CD4-positive, alpha-beta T cell treated with Interleukin-6 for 4 hours (primary cell): ENCODE data around the gene CELA1.

Source experiments
- DNase-seq: peaks from one replicate; pipeline ENCODE4 v3.0.0-alpha.2; 2020; ENCODE audit warnings: mixed read lengths

CELA1 gene

DNA sequence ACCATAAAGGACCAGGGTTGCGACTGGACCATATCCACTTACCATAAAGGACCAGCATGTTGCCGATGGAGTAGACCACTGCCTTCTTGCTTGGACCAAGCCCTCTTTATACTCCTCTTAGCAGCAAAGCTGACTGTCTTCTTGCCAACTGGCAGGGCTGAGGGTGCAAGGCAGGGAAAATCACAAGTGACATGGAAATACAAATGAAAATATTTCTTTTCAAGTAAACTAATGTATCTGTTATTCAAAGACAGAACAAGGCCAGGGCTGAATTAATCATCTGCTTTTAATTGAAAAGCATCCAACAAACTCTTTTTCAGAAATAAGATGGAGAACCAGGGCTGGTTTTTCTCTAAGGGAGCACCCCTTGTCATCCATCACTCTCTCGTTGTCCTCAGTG lies at the start of gene CELA1:
CELA1 (minus strand) TSS at position 99 of the 400 bp plus-strand sequence; CDS start at position 58, 41 bp downstream.
- DNase-seq, result no peak

GRCh38 chr12:51395283-51396230 lies 49.1 kb upstream of the CELA1 start:
- DNase-seq, result peak; percentile 26

DNA sequence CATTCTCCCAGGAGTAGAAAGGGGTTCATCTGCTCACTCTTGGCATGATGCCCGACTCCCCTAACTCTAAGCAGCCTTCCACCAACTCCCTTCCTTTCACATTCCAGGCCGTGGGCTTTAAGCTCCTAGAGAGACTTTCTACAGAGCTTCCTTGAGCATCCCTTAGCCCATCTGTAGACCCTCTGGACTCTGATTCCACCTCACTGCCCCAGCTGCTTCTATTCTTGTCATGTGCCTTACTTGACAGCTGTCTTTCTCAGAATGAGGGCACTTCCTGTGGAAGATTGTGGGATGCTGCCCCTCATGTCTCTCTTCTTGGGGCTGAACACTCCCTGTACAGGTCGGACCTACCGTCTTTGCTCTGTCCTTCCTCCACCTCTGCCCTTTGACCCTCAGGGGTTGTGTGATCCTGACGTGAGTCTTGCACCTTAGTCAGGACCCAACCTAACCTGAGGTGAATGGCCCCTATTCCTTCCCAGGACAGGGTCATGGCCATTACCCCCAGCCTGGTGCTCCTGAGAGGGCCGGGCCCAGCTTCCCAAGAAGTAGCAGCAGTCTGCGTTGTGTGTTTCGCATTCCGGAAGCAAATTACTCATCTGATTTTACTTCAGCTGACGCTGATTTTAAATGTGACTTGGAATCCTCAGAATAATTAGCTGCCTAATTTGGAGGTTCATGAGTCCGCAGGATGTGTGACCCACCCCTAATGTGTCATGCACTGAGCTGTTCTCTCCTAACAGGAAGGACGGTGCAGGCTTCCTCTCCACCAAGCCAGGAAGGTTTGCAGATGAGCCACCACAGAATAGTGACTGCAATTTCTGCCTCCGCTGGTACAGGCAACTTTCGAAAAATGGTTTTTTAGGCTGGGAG lies 47.4 kb upstream of the CELA1 start:
- peak; percentile 79 for DNase-seq

DNA sequence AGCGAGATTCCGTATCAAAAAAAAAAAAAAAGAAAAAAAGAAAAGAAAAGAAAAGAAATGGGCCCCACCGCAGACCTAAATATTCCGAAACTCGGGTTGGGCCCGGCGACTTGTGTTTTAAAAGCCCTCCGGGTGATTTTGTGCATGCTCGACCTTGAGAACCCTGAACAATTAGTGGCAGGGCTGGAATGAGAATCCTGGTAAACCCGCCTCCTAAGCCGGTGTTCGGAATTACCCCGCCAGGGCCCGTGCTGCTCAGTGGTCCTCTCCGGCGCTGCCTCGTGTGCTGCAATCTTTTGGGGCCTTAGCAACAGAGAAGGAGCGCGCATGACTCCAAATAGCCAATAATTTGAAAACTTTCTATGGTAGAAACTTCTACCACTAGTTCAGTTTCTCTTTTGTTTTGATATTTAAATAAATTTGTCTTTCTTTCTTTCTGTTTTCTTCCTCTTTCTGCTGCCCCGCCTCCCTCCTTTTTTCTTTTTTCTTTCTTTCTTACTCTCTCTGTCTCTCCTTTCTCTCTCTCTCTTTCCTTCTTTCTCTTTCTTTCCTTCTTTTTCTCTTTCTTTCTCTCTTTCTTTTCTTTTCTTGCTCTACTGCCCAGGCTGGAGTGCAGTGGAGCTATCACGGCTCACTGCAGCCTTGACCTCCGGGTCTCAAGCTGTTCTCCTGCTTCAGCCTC lies 46.2 kb upstream of the CELA1 start:
- DNase-seq, result peak; percentile 24

DNA sequence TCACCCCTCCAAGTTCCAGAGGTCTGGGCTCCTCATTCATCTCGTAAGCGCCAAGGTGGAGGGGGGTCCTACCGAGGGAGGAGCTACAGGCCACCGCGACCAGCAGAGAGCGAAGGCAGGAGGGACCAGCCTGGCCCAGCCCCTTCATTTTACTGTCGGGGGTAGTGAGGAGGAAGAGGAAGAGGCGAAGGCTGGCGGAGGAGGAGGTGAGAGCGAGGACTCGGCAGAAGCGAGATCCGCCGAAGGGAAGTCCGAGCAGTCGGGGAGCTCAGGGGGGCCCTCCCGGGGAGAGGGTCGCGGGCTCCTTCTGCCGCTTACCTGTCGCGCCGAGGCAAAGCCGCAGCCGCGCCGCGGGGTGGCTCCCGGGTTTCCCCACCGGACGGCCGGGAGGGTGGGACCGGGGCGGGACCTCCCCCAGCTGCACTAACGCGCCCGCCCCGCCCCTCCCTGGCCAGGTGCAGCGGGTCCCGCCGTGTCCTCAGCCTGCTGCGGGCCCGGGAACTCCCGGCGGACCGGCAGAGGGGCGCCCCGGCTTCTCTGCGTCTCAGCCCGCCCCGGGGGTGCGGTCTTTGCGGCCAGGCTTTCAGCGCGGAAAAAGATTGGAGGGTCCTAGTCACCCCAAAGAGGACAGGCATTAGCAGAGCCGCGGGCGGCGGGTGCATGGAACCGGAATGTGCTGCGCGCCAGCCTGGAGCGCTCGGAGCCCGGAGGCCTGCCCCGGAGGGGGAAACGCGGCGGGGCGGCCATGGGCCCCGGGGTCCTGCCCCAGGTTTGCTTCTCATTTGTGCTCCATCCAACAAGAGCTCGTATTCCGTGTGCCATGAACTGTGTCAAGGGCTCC lies 45.0 kb upstream of the CELA1 start, which contains the start of gene GALNT6:
GALNT6 (minus strand) TSS at position 124 of the 841 bp plus-strand sequence. CDS start 11,625 bp downstream, outside the sequence.
- DNase-seq, result peak; percentile 79

DNA sequence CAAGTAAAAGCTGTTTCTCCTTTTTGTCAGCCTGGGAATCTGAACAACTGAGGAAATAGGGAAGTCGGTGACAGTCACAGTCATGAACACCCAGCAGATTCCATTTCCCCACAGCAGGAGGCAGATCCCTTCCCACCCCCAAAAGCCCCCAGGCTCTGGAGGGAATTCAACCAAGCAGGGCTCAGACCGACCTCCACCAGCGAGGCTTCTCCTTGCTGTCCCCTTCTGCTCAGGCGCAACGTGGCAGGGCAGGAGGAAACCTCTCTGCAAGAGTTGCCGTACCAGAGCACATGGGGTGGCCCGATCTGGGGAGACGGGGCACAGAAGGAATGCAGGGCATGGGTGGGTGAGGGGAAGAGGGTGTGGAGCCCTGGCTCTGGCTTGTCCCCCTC lies 44.4 kb upstream of the CELA1 start:
- DNase-seq, result peak; percentile 32

GRCh38 chr12:51390457-51390856 lies 44.0 kb upstream of the CELA1 start:
- no peak for DNase-seq

GRCh38 chr12:51389302-51389999 lies 43.0 kb upstream of the CELA1 start:
- peak; percentile 35 for DNase-seq

DNA sequence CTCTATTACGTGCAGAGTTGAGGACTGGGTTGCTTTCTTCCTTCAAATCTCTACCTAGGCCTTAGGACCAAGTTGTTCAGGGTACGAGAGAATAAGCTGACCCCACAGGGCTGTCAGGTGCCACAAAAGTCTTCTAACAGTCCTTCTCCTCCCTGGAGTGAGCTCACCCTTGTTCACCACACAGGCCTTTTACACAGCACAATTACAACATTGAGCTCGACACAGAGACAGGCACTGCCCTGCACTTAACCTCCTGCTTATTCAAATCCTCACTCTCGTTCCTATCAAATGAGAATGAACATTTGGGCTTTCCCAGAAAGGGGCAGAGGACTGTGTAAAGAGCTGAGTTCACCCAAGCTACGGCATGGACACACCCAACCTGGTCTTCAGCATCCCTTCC lies 42.4 kb upstream of the CELA1 start:
- no peak for DNase-seq

- DNase-seq, result no peak
These were observed 41.8 kb upstream of the CELA1 start for GRCh38 chr12:51388069-51388799.

DNA sequence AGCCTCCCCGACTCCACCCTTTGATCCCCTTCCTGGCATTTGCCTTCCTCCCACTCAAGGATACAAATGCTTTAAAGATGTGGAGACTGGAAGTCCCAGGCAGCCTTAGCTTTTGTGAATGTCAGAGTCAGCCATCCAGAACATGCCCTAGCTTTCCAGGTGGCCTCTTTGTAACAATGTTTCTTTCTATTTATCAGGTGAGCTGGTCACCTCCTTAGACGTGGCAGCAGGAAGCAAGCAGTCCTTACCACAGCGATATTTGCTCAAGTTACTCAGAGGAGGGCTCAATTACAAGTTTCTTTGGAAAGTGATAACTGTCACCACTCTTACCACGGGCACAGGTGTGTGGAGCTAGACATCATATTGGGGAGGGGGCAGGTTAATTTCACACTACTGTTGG lies 39.9 kb upstream of the CELA1 start:
- DNase-seq, result no peak

DNA sequence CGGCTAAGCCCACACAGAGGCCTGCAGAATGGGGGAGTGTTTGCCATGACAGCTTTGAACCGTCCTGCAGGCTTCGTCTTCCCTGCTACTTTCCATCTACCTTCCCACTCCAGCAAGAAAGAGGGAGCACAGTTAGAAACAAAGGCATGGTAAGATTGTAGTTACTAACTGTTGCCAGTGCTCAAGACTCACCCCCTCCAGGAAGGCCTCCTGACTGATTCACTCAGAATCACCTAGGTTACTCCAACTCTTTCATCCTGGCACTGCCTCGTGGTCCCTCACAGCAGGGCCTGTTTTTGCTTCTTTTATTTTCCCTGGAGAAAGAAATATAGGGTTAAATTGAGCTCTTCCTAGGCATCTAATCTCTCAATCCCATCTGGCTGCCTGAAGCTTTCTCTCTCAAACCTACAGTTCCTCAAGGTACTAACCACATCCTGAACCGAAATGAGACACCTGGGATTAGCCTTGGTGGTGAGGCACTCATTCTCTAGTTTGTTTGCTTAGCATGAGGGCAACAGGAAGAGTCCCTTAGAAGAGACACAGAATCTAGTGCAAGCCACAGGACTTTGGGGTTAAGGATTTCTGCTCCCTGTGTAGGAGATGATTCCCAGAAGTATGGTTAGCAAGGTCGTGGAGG lies 36.9 kb upstream of the CELA1 start:
- DNase-seq, result peak; percentile 28

GRCh38 chr12:51382173-51382572 lies 35.7 kb upstream of the CELA1 start:
- DNase-seq, result no peak

DNA sequence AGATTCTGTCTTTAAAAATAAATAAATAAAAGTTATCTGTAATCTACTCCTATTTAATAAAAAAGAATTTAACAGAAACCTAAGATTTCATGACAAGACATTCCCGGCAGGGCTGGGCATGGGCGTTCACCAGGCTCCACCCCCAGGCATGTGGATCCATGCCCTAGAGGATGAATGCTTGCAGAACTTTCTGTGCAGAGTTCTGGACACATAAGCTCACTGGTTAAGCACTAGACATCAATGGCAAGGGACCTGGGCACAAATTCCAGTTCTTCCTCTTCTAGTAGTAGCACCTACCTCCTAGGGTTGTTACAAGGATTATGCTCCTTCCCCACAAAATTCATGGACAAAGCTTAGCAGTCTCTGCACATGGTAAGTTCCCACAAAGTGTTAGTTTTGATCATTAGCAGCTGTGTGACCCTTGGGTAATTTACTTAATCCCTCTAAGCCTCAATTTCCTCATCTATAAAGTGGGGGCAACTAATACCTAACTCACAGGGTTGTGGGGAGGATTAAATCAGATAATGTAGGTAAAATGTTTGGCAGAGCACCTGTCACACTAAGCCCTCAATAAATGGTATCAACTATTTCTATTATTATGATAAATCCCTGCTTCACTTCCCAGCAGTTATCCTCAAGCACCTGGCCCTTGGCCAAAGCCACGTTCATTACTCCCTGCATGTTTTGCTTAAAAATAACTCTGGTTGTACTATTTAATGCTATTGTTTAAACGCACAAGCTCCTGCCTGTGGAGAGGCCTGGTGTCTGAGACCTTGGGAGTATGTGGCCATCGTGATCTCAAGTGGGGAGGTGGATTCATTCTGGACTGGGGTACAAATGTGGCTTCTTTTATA lies 35.0 kb upstream of the CELA1 start:
- DNase-seq, result no peak

DNA sequence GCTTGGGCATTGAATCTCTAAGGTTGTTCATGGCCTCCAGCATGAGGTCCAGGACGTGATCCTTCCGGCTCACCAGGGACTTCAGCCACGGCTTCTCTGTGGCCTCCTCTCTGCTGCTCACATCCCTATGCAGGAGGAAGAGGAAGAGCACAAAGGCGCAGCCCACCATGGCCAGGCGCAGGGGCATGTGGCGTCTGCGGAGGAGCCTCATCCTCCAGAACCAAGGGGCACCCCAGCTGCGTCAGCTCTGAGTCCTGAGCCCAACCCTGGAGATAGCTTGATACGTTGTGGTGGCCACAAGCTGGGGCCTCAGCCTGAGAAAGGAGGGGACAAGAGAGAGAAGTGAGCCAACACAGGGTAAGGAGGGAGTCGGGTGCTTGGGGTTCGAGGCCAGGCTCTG lies 33.1 kb upstream of the CELA1 start:
- DNase-seq, result no peak

DNA sequence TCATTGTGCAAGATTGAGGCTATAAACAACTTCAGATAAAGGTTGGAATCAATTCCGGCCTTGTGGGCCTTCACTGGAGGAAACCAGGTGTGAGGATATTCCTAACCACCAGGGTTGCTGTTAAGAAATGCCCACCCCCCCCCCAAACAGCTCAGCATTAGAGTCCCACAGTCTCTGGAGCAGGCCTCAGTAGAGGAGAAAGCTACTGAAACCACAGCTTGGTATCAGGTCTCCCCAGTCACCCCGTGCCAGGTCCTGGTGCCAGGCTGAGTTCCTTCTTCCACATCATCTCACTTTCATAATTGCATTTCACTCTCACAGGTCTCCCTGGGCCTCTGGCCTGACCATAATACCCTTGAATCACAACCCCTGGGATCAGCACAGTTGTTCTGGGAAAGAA lies 32.3 kb upstream of the CELA1 start:
- DNase-seq, result no peak

GRCh38 chr12:51377099-51377984 lies 30.9 kb upstream of the CELA1 start:
- DNase-seq, result no peak

DNA sequence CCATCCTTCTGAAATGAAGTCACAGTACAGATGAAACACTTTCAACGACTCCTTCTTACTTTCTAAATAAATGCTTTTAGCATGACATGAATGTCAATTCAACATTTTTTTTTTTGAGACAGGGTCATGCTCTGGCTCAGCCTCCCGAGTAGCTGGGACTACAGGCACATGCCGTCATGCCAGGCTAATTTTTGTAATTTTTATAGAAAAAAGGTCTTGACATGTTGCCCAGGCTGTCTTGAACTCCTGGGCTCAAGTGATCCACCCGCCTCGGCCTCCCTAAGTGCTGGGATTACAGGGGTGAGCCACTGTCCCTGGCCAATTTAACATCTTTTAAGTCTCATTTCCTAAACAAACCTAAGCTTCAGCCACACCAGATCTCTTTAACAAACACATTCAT lies 28.4 kb upstream of the CELA1 start:
- DNase-seq, result no peak
